MM.1S (cell line): Measurements from ENCODE around the gene USP11.

ENCODE experiments used
- DNase-seq: peaks from one replicate; pipeline ENCODE4 v3.0.0-alpha.2; 2015
- H2AFZ ChIP-seq: fragments of 300-600 bp; sonication (generic); 2 replicates; pipeline ENCODE4 v1.6.0; 2016; ENCODE audit warnings: antibody characterized with exemption, low read length
- H3F3A ChIP-seq: fragments of 300-600 bp; sonication (generic); 2 replicates; pipeline ENCODE4 v1.6.1; 2016; ENCODE audit warnings: mild to moderate bottlenecking, antibody characterized with exemption, low read length, moderate library complexity, mixed read lengths; ENCODE audit not compliant: insufficient read depth
- H3K27ac ChIP-seq: fragments of 300-600 bp; sonication (generic); 2 replicates; pipeline ENCODE4 v1.5.1; 2016; ENCODE audit warnings: mild to moderate bottlenecking, low read length
- H3K27me3 ChIP-seq: fragments of 300-600 bp; sonication (generic); replicated peaks from 2 replicates; pipeline ENCODE4 v1.6.0; 2016; ENCODE audit warnings: low read length; ENCODE audit not compliant: insufficient read depth
- H3K36me3 ChIP-seq: fragments of 300-600 bp; sonication (generic); replicated peaks from 2 replicates; pipeline ENCODE4 v1.6.1; 2016; ENCODE audit warnings: mild to moderate bottlenecking, low read length, mixed read lengths; ENCODE audit not compliant: insufficient read depth
- H3K4me1 ChIP-seq: fragments of 300-600 bp; sonication (generic); 2 replicates; pipeline ENCODE4 v1.6.1; 2016; ENCODE audit warnings: low read length, mixed read lengths
- H3K4me2 ChIP-seq: fragments of 300-600 bp; sonication (generic); 2 replicates; pipeline ENCODE4 v1.6.0; 2016; ENCODE audit warnings: low read depth, low read length
- H3K4me3 ChIP-seq: fragments of 300-600 bp; sonication (generic); 2 replicates; pipeline ENCODE4 v1.5.1; 2016; ENCODE audit warnings: low read length, mixed read lengths
- H3K79me2 ChIP-seq: fragments of 300-600 bp; sonication (generic); 2 replicates; pipeline ENCODE4 v1.6.1; 2016; ENCODE audit warnings: mixed run types, low read length, mixed read lengths
- H3K9ac ChIP-seq: fragments of 300-600 bp; sonication (generic); 2 replicates; pipeline ENCODE4 v1.6.1; 2016; ENCODE audit warnings: low read length, mixed read lengths
- H3K9me2 ChIP-seq: fragments of 300-600 bp; sonication (generic); replicated peaks from 2 replicates; pipeline ENCODE4 v1.6.1; 2016; ENCODE audit warnings: mild to moderate bottlenecking, low read length, mixed read lengths; ENCODE audit not compliant: insufficient read depth
- H3K9me3 ChIP-seq: fragments of 300-600 bp; sonication (generic); replicated peaks from 2 replicates; pipeline ENCODE4 v1.6.1; 2016; ENCODE audit warnings: mild to moderate bottlenecking, low read length, mixed read lengths; ENCODE audit not compliant: insufficient read depth
- H4K20me1 ChIP-seq: fragments of 300-600 bp; sonication (generic); 2 replicates; pipeline ENCODE4 v1.6.1; 2016; ENCODE audit warnings: mild to moderate bottlenecking, low read length, moderate library complexity, mixed read lengths; ENCODE audit not compliant: insufficient read depth
- CTCF ChIP-seq: fragments of 300-600 bp; sonication (generic); IDR thresholded peaks from 2 replicates; pipeline ENCODE4 v1.5.1; 2016; ENCODE audit warnings: antibody characterized with exemption, low read length, mixed read lengths
- EZH2 ChIP-seq: fragments of 300-600 bp; sonication (generic); optimal IDR thresholded peaks from 2 replicates; pipeline ENCODE3; 2017; ENCODE audit warnings: low read depth, mild to moderate bottlenecking, antibody characterized with exemption, low read length, mixed read lengths
- EZH2phosphoT487 ChIP-seq: fragments of 300-600 bp; sonication (generic); IDR thresholded peaks from 2 replicates; pipeline ENCODE4 v1.6.1; 2018; ENCODE audit warnings: antibody characterized with exemption, low read length

Gene USP11

DNA sequence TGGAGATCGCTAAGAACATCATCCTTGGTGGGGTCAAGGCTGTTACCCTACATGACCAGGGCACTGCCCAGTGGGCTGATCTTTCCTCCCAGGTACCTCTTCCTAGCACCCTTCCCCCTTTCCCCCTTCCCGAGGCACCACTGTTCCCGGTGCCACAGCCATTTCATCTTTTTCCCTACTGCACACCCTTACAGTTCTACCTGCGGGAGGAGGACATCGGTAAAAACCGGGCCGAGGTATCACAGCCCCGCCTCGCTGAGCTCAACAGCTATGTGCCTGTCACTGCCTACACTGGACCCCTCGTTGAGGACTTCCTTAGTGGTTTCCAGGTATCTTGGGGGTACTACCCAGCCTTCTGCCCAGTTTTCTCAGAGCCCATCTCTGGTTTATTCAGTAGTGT, 33.5 kb upstream of the USP11 start:
- no peak overlapping the region for H3K27ac ChIP-seq
- H3K4me3 ChIP-seq, result no peak overlapping the region
- H3K9me2 ChIP-seq, result no peaks in the 10 kb centered on the region
- H3K9ac ChIP-seq, result no peak overlapping the region
- peaks cover 14% of the 10 kb centered on the region; the same call in 1 of the 2 replicates for H3K4me1 ChIP-seq
- peaks cover 62% of the 10 kb centered on the region for H3K79me2 ChIP-seq
- H3K36me3 ChIP-seq, result 0 out of 2 replicates have a peak, but pooled peaks cover 3% of the 10 kb centered on the region
- H3K27me3 ChIP-seq, result no peaks in the 10 kb centered on the region
- no peak overlapping the region for H3K4me2 ChIP-seq
- no peaks in the 10 kb centered on the region for H3K9me3 ChIP-seq
- H2AFZ ChIP-seq, result no peak overlapping the region
- H4K20me1 ChIP-seq, result no peaks in the 10 kb centered on the region
- H3F3A ChIP-seq, result no peaks in the 10 kb centered on the region
- DNase-seq, result no peak
- TF ChIP-seq CTCF (no peak), EZH2 (no peak), EZH2phosphoT487 (no peak)

DNA sequence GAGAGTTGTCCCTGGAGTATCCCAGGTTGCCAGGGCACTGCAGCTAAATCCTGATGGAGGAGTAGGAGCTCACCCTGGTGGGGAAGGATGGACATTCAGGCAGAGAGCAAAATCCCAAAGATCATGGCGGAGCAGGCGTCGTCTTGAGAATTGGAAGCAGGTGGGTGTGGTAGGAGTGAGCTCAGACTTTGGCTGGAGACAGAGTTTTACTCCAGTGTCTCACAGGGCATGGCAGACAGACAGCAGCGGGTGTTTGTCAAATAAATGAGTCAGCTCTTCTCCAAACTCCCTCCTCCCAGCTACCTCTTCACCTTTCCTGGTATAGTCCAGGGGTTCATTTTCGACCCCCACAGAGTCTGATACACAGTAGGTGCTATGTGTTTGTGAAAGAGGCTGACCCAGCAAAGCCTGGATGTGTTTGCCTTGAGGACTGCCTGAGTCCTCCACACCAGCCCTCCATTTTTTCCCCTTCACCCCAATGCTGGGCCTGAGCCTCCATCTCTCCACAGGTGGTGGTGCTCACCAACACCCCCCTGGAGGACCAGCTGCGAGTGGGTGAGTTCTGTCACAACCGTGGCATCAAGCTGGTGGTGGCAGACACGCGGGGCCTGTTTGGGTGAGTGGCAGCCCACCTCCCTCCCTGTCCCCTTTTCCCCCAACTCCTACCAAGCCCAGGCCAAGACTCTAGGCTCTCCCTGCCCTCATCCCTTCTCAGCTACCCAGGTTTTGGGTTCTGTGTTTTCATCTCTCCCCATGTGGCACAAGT, 32.2 kb upstream of the USP11 start:
- H3K27ac ChIP-seq, result no peak overlapping the region
- H3K79me2 ChIP-seq, result peaks cover 49% of the 10 kb centered on the region
- no peak overlapping the region for H3K4me2 ChIP-seq

GRCh38 chrX:47201345-47201944, 31.4 kb upstream of the USP11 start:
- no peak overlapping the region for H3K27ac ChIP-seq
- no peaks in the 10 kb centered on the region for H4K20me1 ChIP-seq
- no peaks in the 10 kb centered on the region for H3K27me3 ChIP-seq

More for the DNA sequence above, 32.2 kb upstream of the USP11 start:
- no peak overlapping the region for H3K4me3 ChIP-seq
- H2AFZ ChIP-seq, result no peak overlapping the region
- H3K9ac ChIP-seq, result no peak overlapping the region
- peaks cover 3% of the 10 kb centered on the region; the same call in 1 of the 2 replicates for H3K36me3 ChIP-seq
- H3K4me1 ChIP-seq, result peaks cover 6% of the 10 kb centered on the region; the same call in 1 of the 2 replicates
- H3K9me2 ChIP-seq, result no peaks in the 10 kb centered on the region
- TF ChIP-seq EZH2 (no peak), CTCF (no peak), EZH2phosphoT487 (no peak)
- H3K9me3 ChIP-seq, result no peaks in the 10 kb centered on the region
- H3F3A ChIP-seq, result no peaks in the 10 kb centered on the region
- H4K20me1 ChIP-seq, result no peaks in the 10 kb centered on the region
- DNase-seq, result no peak
- no peaks in the 10 kb centered on the region for H3K27me3 ChIP-seq

More at GRCh38 chrX:47201345-47201944, 31.4 kb upstream of the USP11 start:
- Histone ChIP-seq H3K4me2 (no peak overlapping the region), H3K9me3 (no peaks in the 10 kb centered on the region), H3K4me1 (no peaks in the 10 kb centered on the region; the same call in 1 of the 2 replicates), H3F3A (no peaks in the 10 kb centered on the region), H3K9me2 (no peaks in the 10 kb centered on the region), H3K4me3 (no peak overlapping the region), H3K36me3 (peaks cover 3% of the 10 kb centered on the region; the same call in 1 of the 2 replicates), H3K79me2 (peaks cover 41% of the 10 kb centered on the region), H3K9ac (no peak overlapping the region), H2AFZ (no peak overlapping the region)
- TF ChIP-seq CTCF (no peak), EZH2phosphoT487 (no peak), EZH2 (no peak)
- DNase-seq, result no peak
